Smooth muscle cell of the coronary artery (primary cell): ENCODE results near the gene GNG2. TPM values are rescaled to one million over a fixed set of nuclear protein-coding genes. Genes with fewer than 3 reads are reported as not detected.

Experiments
- total RNA-seq: library from RNA; depleted of rRNA; stranded (reverse); fragments of >200 nt; gene quantifications from 2 replicates; pipeline ENCODE4 v1.2.3, GENCODE V29; 2014; ENCODE audit warnings: low replicate concordance

GNG2 gene
- 3.5 and 8.3 TPM in 2 replicates for total RNA-seq

DNA sequence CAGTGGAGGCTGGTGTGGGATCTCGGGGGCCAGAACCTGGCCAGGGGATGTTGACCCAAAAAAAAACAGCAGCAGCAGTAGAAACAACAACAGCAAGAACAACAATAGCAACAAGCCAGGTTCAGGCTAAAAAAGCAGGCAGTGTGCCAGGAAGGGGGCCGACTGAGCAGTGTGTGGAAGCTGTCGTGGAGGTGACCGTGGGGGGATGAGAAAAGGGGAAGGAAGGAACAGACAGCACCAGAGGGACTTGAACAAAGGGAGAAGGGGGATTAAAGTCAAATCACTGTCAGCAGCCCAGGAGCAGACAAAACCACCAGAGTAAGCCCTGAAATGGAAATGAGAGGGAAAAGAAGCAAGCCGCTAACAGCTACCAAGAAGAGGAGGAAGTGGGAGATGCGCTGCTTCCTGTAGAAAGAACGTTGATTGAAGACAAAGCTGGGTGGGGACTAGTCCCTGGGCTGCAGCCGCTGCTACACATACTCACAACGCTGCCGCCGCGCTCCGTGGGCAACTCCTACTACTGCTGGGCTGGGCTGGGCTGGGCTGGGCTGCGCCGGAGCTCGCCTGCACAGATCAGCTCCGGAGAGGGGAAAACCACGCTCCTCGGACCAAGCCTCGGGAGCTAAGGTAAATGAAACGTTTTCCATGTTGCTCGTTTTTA is at the start of gene GNG2:
TSS of gene GNG2 (plus strand) at position 449 of the 661 bp plus-strand sequence. CDS start 90,067 bp downstream, outside the sequence.

DNA sequence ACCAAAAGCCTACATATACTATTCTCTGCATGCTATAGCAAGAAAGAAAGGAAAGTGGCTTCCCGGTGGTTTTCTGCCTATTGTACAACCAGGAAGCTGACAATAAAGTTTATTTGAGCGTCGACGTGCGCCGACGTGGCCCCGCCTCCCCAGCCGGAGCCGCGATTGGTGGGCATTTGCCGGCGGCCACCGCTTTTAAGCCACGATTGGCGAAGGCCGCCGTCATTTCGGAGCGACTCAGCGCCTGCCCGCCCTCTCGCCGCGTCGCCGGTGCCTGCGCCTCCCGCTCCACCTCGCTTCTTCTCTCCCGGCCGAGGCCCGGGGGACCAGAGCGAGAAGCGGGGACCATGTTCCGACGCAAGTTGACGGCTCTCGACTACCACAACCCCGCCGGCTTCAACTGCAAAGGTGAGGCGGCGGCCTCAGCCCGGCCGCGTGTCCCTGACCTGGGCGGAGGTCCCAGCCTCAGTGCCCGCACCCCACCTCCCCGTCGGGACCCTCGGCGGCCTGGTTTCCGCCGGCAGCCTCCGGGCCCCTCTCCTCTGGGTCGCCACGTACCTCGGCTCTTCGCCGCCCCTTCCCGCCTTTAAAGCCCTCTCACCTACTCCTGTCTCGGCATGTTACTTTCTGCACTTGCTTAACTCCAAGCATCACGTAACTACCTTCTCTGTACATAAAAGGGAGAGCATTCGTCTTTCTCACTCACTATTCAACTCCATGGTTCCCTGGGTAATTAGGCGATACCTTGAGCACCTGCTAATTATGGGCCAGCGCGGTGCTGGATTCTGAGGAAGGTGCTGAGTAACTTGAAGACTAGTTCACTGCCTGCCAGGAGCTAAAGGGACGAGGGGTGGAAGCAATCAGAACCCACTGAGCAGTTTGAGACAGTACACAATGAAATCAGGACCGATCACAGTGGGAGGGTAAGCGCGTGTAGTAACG is 129.2 kb downstream of the GNG2 start, which contains the start of gene RTRAF:
TSS of gene RTRAF (plus strand) at position 254 of the 942 bp plus-strand sequence. CDS start at position 348, 94 bp downstream.

Other genes with a start within 250 kb of the GNG2 start
- gene FRMD6, start 208.7 kb upstream of the GNG2 start, total RNA-seq, result 146 and 183 TPM in 2 replicates
- 48.1 and 149 TPM in 2 replicates for gene RTRAF, start 128.9 kb downstream of the GNG2 start, total RNA-seq
- gene NID2, start 208.4 kb downstream of the GNG2 start, total RNA-seq, result 131 and 145 TPM in 2 replicates